Measurements from ENCODE around the gene ZNF521.

DNA sequence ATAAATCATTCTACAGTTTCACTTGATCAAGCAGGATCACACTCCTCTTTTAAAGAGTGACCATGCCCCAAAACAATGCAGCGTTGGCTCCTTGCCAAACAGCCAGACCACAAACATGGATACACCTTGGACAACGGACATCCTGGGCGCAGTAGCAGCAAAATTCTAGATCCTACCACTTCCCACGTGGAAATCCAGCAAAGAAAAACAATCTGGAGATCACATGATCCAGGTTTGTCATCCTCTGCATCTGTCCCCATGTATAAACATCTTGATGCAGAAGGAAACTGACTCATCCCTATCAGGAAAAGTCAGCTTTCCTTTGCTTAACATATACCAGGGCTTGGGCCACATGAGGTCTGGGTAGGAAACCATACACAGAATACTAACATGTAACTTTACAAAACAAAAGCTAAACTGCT lies 53.1 kb downstream of the ZNF521 start:
- TF ChIP-seq, protein P1, sequence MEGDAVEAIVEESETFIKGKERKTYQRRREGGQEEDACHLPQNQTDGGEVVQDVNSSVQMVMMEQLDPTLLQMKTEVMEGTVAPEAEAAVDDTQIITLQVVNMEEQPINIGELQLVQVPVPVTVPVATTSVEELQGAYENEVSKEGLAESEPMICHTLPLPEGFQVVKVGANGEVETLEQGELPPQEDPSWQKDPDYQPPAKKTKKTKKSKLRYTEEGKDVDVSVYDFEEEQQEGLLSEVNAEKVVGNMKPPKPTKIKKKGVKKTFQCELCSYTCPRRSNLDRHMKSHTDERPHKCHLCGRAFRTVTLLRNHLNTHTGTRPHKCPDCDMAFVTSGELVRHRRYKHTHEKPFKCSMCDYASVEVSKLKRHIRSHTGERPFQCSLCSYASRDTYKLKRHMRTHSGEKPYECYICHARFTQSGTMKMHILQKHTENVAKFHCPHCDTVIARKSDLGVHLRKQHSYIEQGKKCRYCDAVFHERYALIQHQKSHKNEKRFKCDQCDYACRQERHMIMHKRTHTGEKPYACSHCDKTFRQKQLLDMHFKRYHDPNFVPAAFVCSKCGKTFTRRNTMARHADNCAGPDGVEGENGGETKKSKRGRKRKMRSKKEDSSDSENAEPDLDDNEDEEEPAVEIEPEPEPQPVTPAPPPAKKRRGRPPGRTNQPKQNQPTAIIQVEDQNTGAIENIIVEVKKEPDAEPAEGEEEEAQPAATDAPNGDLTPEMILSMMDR (IDR thresholded peaks at IDR 0.05) = no peak
- no peak for TF ChIP-seq POLR2A (IDR thresholded peaks at IDR 0.05)
